ENCODE results near the gene JAKMIP1.

Gene JAKMIP1

GRCh38 chr4:6071191-6071958 lies 129.0 kb downstream of the JAKMIP1 start:
- no peak for DNase-seq (ENCODE audit: extremely low read depth in 1 of 2, low read depth in 1 of 2)

- no peak for DNase-seq (ENCODE audit: extremely low read depth in 1 of 2, low read depth in 1 of 2)
These were observed 130.3 kb downstream of the JAKMIP1 start for GRCh38 chr4:6069845-6070709.

GRCh38 chr4:6068986-6069385 lies 131.4 kb downstream of the JAKMIP1 start:
- no peak for DNase-seq (ENCODE audit: extremely low read depth in 1 of 2, low read depth in 1 of 2)

- DNase-seq (ENCODE audit: extremely low read depth in 1 of 2, low read depth in 1 of 2), result no peak
These were observed 134.3 kb downstream of the JAKMIP1 start for GRCh38 chr4:6065934-6066590.

- DNase-seq (ENCODE audit: extremely low read depth in 1 of 2, low read depth in 1 of 2), result no peak
These were observed 135.2 kb downstream of the JAKMIP1 start for GRCh38 chr4:6065166-6065565.

GRCh38 chr4:6064383-6064782 lies 136.0 kb downstream of the JAKMIP1 start:
- no peak for DNase-seq (ENCODE audit: extremely low read depth in 1 of 2, low read depth in 1 of 2)

GRCh38 chr4:6063684-6064083 lies 136.7 kb downstream of the JAKMIP1 start:
- no peak for DNase-seq (ENCODE audit: extremely low read depth in 1 of 2, low read depth in 1 of 2)

- DNase-seq (ENCODE audit: extremely low read depth in 1 of 2, low read depth in 1 of 2), result no peak
These were observed 138.2 kb downstream of the JAKMIP1 start for GRCh38 chr4:6062133-6062532.

GRCh38 chr4:6059375-6059805 lies 141.0 kb downstream of the JAKMIP1 start:
- DNase-seq (ENCODE audit: extremely low read depth in 1 of 2, low read depth in 1 of 2), result no peak

- no peak for DNase-seq (ENCODE audit: extremely low read depth in 1 of 2, low read depth in 1 of 2)
These were observed 141.6 kb downstream of the JAKMIP1 start for GRCh38 chr4:6058531-6059374.

- no peak for DNase-seq (ENCODE audit: extremely low read depth in 1 of 2, low read depth in 1 of 2)
These were observed 143.2 kb downstream of the JAKMIP1 start for GRCh38 chr4:6056976-6057766.

- DNase-seq (ENCODE audit: extremely low read depth in 1 of 2, low read depth in 1 of 2), result no peak
These were observed 144.9 kb downstream of the JAKMIP1 start for GRCh38 chr4:6055436-6055835.

- no peak for DNase-seq (ENCODE audit: extremely low read depth in 1 of 2, low read depth in 1 of 2)
These were observed 145.3 kb downstream of the JAKMIP1 start for GRCh38 chr4:6055030-6055429.

- no peak for DNase-seq (ENCODE audit: extremely low read depth in 1 of 2, low read depth in 1 of 2)
These were observed 146.0 kb downstream of the JAKMIP1 start for GRCh38 chr4:6054162-6054922.

- DNase-seq (ENCODE audit: extremely low read depth in 1 of 2, low read depth in 1 of 2), result no peak
These were observed 147.7 kb downstream of the JAKMIP1 start for GRCh38 chr4:6052679-6053078.

GRCh38 chr4:6050551-6050950 lies 149.8 kb downstream of the JAKMIP1 start:
- no peak for DNase-seq (ENCODE audit: extremely low read depth in 1 of 2, low read depth in 1 of 2)

- DNase-seq (ENCODE audit: extremely low read depth in 1 of 2, low read depth in 1 of 2), result no peak
These were observed 150.4 kb downstream of the JAKMIP1 start for GRCh38 chr4:6049985-6050384.

- DNase-seq (ENCODE audit: extremely low read depth in 1 of 2, low read depth in 1 of 2), result no peak
These were observed 151.1 kb downstream of the JAKMIP1 start for GRCh38 chr4:6049278-6049677.

- DNase-seq (ENCODE audit: extremely low read depth in 1 of 2, low read depth in 1 of 2), result no peak
These were observed 151.8 kb downstream of the JAKMIP1 start for GRCh38 chr4:6048537-6048936.
